Liver (tissue), 3 donors: ENCODE results near the gene OSBPL1A.

Experiments
- ATF3 ChIP-seq: IDR thresholded peaks from 2 replicates; pipeline ENCODE4 v1.6.1; 2016; ENCODE audit warnings: antibody characterized with exemption
- CTCF ChIP-seq: fragments of 150-350 bp; IDR thresholded peaks from 2 replicates; pipeline ENCODE4 v1.5.1; 2017; ENCODE audit warnings: improper control_type of control experiment, low read depth, low read length; ENCODE audit not compliant: missing input control
- HNF4A ChIP-seq, 2 donors: conservative IDR thresholded peaks; 2 replicates each; pipeline ENCODE4 v1.6.1; 2016; ENCODE audit warnings: antibody characterized with exemption in 2 of 2, mild to moderate bottlenecking in 2 of 2
- JUND ChIP-seq, 2 donors: IDR thresholded peaks; 2 replicates each; pipeline ENCODE4 v1.6.1; 2016; ENCODE audit warnings: antibody characterized with exemption in 2 of 2
- MAX ChIP-seq: IDR thresholded peaks from 2 replicates; pipeline ENCODE4 v1.6.1; 2016; ENCODE audit warnings: antibody characterized with exemption
- RAD21 ChIP-seq, 2 donors: IDR thresholded peaks; 2 replicates each; pipeline ENCODE4 v1.6.1; 2016; ENCODE audit warnings: antibody characterized with exemption in 2 of 2, mild to moderate bottlenecking in 2 of 2
- YY1 ChIP-seq: IDR thresholded peaks from 2 replicates; pipeline ENCODE4 v1.6.1; 2016; ENCODE audit warnings: antibody characterized with exemption, mild to moderate bottlenecking
- donor health status: healthy.
- donor health status: healthy.

- TF ChIP-seq ATF3 (no peak), CTCF (no peak), MAX (no peak), YY1 (no peak), RAD21 (IDR thresholded peaks at IDR 0.05) (no peak), JUND (IDR thresholded peaks at IDR 0.05) (no peak), HNF4A (conservative IDR thresholded peaks at IDR 0.05) (no peak)
Measured at GRCh38 chr18:24364177-24364576, 33.4 kb downstream of the OSBPL1A start.
